Measurements from ENCODE around the gene STOML1.

STOML1 gene

DNA sequence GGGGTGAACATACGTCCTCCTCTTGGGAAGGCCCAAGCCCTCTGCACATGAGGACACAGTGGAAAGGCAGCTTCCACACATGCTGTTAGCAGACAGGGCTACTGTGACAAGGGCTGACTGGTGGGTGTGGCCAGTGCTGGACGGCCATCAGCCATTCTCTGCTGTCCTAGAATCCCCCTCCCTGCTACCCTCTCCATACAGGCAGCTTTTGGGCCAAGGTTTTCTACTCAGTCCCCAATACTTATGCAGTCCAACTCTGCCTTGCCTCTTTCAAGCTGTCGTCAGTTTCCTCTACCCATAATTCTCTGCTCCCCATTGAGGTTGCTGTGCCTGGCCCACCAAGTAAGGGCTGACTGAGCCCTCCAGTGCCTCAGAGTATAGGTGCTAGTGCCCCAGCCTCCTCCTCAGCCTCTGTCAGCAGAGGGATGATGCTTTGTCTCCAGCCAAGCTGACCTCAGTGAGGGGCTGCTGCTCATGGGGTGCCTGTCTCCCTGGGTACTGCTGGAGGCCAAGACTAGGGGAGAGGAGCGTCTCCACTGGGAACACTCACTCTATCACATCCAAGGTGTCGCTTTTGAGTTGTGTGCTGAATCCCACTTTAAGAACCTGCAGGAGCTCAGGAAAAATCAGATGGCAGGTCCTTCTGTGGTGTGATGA is 63.0 kb downstream of the STOML1 start:
- Histone ChIP-seq H3K4me1 (ENCODE audit: control insufficient read depth, insufficient read depth, low read length) (peaks cover 21% of the 10 kb centered on the region), H3K36me3 (ENCODE audit: control insufficient read depth, insufficient read depth, low read length) (no peaks in the 10 kb centered on the region), H3K9ac (ENCODE audit: low read depth, low read length) (no peak overlapping the region), H3K27me3 (ENCODE audit: control insufficient read depth, insufficient read depth, low read length) (peaks cover 3% of the 10 kb centered on the region), H3K9me3 (ENCODE audit: control insufficient read depth, insufficient read depth, low read length) (no peaks in the 10 kb centered on the region), H3K4me3 (ENCODE audit: low read depth, low read length) (no peak overlapping the region)

Measured in iPS-15b (cell line).